Amniotic epithelial cell (primary cell): ENCODE measurements around the gene ITPRIP.

Experiments used
- DNase-seq: peaks from one replicate; pipeline ENCODE4 v3.0.0-alpha.2; 2010; ENCODE audit warnings: low read depth

Gene ITPRIP, protein sequence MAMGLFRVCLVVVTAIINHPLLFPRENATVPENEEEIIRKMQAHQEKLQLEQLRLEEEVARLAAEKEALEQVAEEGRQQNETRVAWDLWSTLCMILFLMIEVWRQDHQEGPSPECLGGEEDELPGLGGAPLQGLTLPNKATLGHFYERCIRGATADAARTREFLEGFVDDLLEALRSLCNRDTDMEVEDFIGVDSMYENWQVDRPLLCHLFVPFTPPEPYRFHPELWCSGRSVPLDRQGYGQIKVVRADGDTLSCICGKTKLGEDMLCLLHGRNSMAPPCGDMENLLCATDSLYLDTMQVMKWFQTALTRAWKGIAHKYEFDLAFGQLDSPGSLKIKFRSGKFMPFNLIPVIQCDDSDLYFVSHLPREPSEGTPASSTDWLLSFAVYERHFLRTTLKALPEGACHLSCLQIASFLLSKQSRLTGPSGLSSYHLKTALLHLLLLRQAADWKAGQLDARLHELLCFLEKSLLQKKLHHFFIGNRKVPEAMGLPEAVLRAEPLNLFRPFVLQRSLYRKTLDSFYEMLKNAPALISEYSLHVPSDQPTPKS

GRCh38 chr10:104337985-104338735, at the start of gene ITPRIP:
TSS of gene ITPRIP (minus strand) at chr10:104338465. CDS start at chr10:104316051, 22,414 bp downstream.
- peak; percentile 87 for DNase-seq

- DNase-seq, result no peak
Measured at GRCh38 chr10:104387130-104387888, 49.0 kb upstream of the ITPRIP start.

DNA sequence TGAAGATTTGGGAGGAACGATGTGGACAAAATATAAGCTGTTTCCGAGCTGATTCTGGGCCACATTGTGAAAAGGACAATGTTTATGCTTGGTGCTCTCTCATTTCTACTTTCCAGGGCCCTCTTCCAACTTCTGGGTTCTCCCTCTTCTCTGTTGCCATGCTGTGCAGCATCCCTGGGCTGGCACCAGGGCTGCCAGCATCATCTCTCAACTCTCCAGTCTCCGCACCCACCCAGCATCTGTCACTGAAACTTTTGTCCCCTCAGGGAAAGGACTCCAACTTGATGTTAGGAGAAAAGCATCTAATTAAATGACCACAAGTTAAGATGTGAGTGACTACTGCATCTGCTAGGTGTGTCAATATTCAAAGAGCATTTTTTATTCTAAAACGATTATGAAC, 42.1 kb upstream of the ITPRIP start:
- DNase-seq, result no peak

DNA sequence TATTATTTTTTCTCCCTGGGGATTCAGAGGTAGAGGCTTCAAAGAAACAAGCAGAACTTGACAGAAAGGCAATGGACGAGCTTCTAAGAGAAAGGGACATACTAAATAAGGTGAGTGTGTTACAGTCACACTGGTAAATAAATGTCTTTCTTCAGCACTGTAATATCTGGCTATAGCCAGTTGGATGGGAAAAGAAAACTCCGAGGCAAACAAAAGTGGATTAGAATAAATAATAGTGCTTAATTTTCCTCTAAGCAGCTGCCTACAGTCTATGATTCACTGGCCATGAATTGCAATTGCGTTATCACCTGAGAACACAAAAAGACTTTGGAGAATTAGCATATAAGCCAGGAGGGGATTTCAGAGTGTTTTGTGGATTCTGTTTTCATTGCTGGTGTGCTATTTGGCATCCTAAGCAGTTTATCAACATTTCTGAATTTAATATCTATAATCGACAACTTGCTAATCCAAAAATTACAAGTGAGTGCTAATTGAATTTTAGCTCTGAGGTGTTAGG, 38.6 kb upstream of the ITPRIP start:
- DNase-seq, result peak; percentile 17

DNA sequence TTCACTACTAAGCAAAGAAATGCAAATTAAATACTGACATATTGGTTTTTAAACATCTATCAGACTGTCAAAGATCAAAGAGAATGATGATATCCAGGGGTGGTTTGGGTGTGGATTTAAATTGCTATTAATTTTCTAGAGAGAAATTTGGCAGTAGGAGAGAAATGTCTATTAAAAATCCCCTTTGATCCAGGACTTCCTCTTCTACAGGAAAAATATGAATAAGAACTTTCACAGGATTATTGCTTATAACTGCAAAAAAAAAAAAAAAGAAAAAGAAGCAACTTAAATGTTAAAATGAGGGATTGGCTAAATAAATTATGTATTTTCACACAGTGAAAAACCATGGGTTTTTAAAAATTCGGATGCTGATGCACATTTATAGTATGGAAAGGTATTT, 36.3 kb upstream of the ITPRIP start:
- no peak for DNase-seq

- DNase-seq, result no peak
Measured at GRCh38 chr10:104371753-104372152, 33.5 kb upstream of the ITPRIP start.

DNA sequence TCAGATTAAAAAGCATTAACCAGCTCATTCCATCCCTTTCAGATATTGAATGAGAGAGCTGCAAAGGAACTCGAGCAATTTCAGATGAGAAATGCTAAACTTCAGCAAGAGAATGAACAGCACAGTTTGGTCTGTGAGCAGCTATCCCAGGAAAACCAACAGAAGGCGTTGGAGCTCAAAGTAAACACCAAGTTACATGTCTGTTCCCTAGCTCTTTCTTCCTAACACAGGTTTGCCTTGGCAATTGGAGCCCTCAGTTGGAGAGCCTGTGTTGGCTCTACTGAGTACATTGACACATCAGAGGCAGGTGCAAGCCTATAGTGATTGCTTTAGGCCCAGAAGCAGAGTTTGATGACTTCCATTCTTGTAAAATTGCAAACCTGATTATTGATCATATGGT, 30.1 kb upstream of the ITPRIP start:
- DNase-seq, result no peak

DNA sequence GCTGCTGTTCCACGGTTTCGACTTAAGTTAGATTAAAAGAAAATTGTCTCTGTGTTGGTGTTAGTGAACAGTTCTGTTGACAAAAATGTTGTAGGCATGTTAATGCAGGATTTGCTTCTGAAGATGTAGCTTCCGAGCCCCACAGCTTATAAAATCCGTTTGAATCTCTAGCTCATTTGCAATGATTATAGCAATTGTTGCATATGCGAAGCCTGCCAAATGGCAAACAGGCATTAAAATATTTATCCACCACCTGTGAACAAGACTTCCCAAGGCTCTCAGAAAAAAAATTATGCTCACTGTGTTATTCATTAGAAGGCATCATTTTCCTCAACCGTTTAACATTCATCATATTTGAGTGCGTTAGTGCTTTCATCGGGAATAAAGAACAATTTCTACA, 29.6 kb upstream of the ITPRIP start:
- no peak for DNase-seq

GRCh38 chr10:104359811-104360210, 21.5 kb upstream of the ITPRIP start:
- peak; percentile 3 for DNase-seq

DNA sequence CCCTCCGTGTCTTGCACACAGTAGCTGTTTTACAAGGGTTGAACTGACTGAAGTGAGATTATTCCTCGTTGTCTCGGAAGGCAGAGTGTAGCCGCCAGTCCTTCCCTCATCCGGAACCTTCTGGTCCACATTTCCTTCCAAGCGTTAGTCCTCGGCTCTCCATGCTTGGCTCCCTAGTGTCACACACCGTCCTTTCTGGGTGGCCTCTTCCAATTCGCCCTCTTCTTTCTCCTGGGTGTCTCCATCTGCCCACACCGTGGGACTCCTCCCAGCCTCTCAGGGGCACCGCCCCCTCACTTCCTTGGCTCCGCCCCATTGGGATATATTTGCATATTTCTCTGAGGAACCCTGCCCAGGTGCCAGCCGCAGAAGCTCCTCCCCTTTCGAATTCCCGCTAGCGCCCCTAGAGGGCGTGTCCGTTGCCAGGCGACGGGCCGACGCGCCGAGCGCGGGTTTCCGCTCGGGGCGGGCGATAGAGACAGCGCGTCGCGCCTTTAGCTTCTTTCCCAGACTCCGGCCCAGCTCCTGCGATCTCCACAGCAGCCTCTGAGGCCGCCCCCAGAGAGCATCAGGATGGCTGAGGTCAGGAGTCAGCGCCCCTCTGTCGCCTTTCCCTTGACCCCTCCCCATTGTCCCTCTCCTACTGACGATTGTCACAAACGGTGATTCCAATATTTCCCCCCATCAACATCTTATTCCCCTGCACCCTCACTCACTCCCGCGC, 15.2 kb upstream of the ITPRIP start, which contains the start of gene CFAP58:
Gene CFAP58 (plus strand): TSS at position 509 of the 724 bp plus-strand sequence. CDS start 65 bp downstream, at position 574.
- DNase-seq, result peak; percentile 83

DNA sequence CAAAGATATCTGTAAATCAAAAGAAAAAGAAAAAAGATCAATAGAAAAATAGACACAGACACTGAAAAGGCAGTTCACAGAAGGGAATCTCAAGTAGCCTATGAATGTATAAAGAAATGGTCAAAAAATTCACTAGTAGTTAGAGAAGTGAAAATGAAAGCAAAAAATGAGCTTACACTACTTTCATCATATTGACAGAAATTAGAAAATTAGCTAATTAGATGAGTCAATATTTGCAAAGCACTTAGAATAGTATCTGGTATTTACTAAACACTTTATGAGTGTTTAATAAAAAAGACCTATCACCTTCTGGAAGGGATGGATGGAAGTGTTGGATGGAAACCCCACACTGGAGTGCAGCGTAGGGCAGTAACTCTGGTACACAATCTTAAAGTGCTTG, 13.7 kb upstream of the ITPRIP start:
- no peak for DNase-seq

DNA sequence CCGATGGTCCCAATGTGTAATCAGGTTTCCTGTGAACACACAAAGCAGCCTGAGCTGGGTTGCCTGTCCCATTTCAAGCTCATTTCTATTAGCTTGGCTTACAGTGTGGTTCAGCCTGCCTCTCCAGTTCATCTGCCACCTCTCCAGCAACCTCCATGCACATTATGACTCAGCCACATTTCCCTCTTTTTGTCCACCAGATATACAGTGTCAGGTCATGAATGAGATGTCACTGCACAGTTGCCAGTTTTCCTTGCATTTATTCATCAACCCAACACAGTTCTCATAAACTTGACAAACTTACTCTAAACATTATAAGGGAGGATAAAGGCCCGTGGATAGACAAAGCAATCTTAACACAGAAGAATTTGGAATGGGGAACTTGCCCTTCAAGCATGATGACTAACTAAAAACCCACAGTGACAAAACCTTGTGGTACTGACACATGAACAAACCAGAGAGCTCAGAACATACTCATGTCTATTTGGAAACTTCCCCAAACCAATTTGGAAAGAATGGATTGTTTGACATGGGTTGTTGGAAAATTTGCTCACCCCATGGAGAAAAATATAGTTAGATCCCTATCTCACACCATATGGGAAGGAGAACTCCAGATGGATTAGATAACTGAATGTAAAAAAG, 12.9 kb upstream of the ITPRIP start:
- peak; percentile 45 for DNase-seq

GRCh38 chr10:104350127-104350635, 11.9 kb upstream of the ITPRIP start:
- peak; percentile 74 for DNase-seq

DNA sequence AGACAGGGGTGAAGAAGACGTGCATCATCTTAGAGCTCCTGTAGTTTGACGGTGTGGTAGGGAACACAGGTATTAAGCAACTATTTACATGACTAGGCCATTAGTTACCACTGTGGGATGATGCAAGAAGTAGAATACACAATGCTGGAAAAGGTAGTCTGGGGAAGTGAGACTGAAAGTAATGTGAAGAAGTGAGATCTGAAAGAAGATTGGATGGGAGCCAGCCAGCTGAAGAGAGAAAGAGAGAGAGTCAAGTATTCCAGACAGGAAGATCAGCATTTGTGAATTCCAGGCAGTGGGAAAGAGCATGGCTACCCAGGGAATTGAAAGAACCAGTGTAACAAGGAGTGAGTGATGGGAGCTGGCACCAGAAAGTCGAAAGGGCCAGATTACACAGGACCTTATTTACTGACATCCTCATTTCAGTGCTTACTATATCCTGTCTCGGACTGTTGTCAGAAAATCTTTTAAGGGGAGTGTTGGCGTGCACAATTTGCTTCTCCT, 11.4 kb upstream of the ITPRIP start:
- peak; percentile 92 for DNase-seq

DNA sequence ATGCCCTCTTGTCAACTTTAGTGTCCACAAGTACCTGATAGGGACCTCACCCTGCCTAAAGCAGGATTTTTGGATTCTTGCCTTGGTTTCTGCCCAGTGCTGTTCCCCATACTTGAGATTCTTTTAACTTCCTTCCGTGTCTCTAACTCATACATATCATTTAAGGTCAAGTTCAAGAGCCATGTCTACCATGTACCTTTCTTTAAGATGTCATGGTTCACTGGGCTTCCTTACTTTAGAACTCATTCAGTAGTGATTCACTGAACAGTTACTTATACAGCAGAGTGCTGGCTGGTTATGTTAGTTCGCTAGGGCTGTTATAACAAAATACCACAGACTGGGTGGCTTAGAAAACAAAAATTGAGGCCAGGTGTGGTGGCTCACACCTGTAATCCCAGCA, 10.3 kb upstream of the ITPRIP start:
- no peak for DNase-seq

DNA sequence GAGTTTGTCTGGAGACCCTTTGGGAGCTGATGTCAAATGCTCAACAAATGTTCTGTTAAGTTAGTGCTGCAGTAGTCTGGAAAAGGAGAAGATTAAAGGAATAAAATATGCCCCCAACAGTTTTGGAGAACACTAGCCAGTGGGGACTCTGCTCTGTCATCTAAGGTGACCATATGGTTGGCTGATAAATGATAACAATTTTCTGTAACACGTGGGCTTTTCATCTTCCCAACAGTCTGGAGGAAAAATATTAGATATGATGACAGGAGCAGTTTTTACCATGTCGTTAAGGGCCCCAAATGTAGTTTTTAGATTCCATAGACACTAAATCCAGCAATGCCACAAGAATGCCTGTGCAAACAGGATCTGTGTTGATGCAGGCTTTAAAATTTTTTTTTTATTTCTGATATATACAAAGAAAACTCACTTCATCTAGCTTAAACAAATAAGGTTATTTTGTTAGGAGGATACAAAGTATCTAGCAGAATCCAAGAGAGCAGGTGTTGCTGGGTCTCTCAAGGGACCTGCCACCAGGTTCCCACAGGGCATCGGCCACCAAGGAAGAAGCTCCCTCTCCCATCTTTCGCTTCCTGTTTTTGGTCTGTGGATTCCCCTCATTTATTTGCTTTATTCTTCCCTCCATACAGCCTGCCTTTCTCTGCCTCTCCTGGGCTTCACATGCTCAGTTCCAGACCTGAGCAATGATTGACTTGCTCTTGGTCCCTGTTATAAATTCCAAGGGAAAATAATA, 9.2 kb upstream of the ITPRIP start:
- DNase-seq, result no peak

DNA sequence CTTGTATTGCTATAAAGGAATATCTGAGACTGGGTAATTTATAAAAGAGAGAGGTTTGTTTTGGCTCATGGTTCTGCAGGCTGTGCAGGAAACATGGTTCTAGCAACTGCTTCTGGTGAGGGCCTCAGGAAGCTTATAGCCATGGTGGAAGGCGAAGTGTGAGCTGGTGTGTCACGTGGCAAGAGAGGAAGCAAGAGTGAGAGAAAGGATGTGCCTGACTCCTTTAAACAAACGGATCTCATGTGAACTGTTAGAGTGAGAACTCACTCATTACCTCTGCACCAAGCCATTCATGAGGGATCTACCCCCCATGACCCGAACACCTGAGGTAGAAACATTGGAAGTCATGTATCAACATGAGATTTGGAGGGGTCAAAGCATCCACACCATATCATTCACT, 7.7 kb upstream of the ITPRIP start:
- DNase-seq, result no peak

- DNase-seq, result no peak
Measured at GRCh38 chr10:104345515-104345914, 7.2 kb upstream of the ITPRIP start.

- DNase-seq, result no peak
Measured at GRCh38 chr10:104344219-104344618, 6.0 kb upstream of the ITPRIP start.
